Measurements from ENCODE around the gene MMAB.

MMAB gene

GRCh38 chr12:109538191-109538863 lies 35.0 kb downstream of the MMAB start:
- no peak for DNase-seq (ENCODE audit: low spot score)

- DNase-seq (ENCODE audit: low spot score) = no peak
Observed at GRCh38 chr12:109537136-109537535, 36.2 kb downstream of the MMAB start.

- no peak for DNase-seq (ENCODE audit: low spot score)
Observed at GRCh38 chr12:109535863-109536250, 37.4 kb downstream of the MMAB start.

GRCh38 chr12:109535231-109535862 lies 38.0 kb downstream of the MMAB start:
- no peak for DNase-seq (ENCODE audit: low spot score)

- DNase-seq (ENCODE audit: low spot score) = no peak
Observed at GRCh38 chr12:109534456-109534855, 38.8 kb downstream of the MMAB start.

- DNase-seq (ENCODE audit: low spot score) = no peak
Observed at GRCh38 chr12:109533487-109533740, 39.9 kb downstream of the MMAB start.

GRCh38 chr12:109532721-109533486 lies 40.4 kb downstream of the MMAB start:
- DNase-seq (ENCODE audit: low spot score) = no peak

GRCh38 chr12:109531411-109531810 lies 41.9 kb downstream of the MMAB start:
- no peak for DNase-seq (ENCODE audit: low spot score)

GRCh38 chr12:109529691-109530640 lies 43.3 kb downstream of the MMAB start:
- no peak for DNase-seq (ENCODE audit: low spot score)

- DNase-seq (ENCODE audit: low spot score) = no peak
Observed at GRCh38 chr12:109527489-109528123, 45.7 kb downstream of the MMAB start.

- no peak for DNase-seq (ENCODE audit: low spot score)
Observed at GRCh38 chr12:109525279-109525585, 48.1 kb downstream of the MMAB start.

GRCh38 chr12:109524466-109525278 lies 48.6 kb downstream of the MMAB start:
- DNase-seq (ENCODE audit: low spot score) = no peak

GRCh38 chr12:109523504-109523903 lies 49.8 kb downstream of the MMAB start:
- no peak for DNase-seq (ENCODE audit: low spot score)

GRCh38 chr12:109523071-109523470 lies 50.2 kb downstream of the MMAB start:
- DNase-seq (ENCODE audit: low spot score) = no peak

GRCh38 chr12:109521831-109522230 lies 51.5 kb downstream of the MMAB start:
- DNase-seq (ENCODE audit: low spot score) = no peak

- no peak for DNase-seq (ENCODE audit: low spot score)
Observed at GRCh38 chr12:109519787-109520186, 53.5 kb downstream of the MMAB start.

- peak; percentile 56 for DNase-seq (ENCODE audit: low spot score)
Observed at GRCh38 chr12:109518820-109519665, 54.3 kb downstream of the MMAB start.

- DNase-seq (ENCODE audit: low spot score) = no peak
Observed at GRCh38 chr12:109517619-109518018, 55.7 kb downstream of the MMAB start.

- DNase-seq (ENCODE audit: low spot score) = no peak
Observed at GRCh38 chr12:109513977-109514376, 59.3 kb downstream of the MMAB start.

- no peak for DNase-seq (ENCODE audit: low spot score)
Observed at GRCh38 chr12:109513051-109513450, 60.3 kb downstream of the MMAB start.
